GM18498 (cell line): ENCODE measurements around the gene DYNLT5.

ENCODE experiments used
- ATAC-seq: cut with Tn5 transposase; IDR thresholded peaks from one replicate; pipeline ENCODE4 v1.9.1; 2021; ENCODE audit warnings: mild to moderate bottlenecking, moderate library complexity; ENCODE audit not compliant: unreplicated experiment

The DYNLT5 gene

GRCh38 chr1:66747501-66747900 is 4.8 kb upstream of the DYNLT5 start:
- no peak for ATAC-seq

GRCh38 chr1:66750577-66750976 is 1.7 kb upstream of the DYNLT5 start:
- no peak for ATAC-seq

GRCh38 chr1:66751160-66751559 is 1.1 kb upstream of the DYNLT5 start:
- no peak for ATAC-seq

GRCh38 chr1:66752671-66753371 is 562 bp downstream of the DYNLT5 start:
- no peak for ATAC-seq

- ATAC-seq: peak; percentile 26
These were observed 5.5 kb downstream of the DYNLT5 start for GRCh38 chr1:66757722-66758240.

GRCh38 chr1:66758241-66758755 is 6.0 kb downstream of the DYNLT5 start:
- ATAC-seq: peak; percentile 100

- no peak for ATAC-seq
These were observed 8.2 kb downstream of the DYNLT5 start for GRCh38 chr1:66760506-66760905.

- ATAC-seq: no peak
These were observed 9.0 kb downstream of the DYNLT5 start for GRCh38 chr1:66761221-66761620.

- ATAC-seq: peak; percentile 69
These were observed 12.8 kb downstream of the DYNLT5 start for GRCh38 chr1:66764994-66765578.

GRCh38 chr1:66767626-66768025 is 15.4 kb downstream of the DYNLT5 start:
- ATAC-seq: no peak

- no peak for ATAC-seq
These were observed 16.7 kb downstream of the DYNLT5 start for GRCh38 chr1:66768965-66769364.

- ATAC-seq: no peak
These were observed 17.4 kb downstream of the DYNLT5 start for GRCh38 chr1:66769512-66770229.

GRCh38 chr1:66770240-66770639 is 18.0 kb downstream of the DYNLT5 start:
- no peak for ATAC-seq

- ATAC-seq: no peak
These were observed 18.4 kb downstream of the DYNLT5 start for GRCh38 chr1:66770694-66771093.

- ATAC-seq: no peak
These were observed 21.0 kb downstream of the DYNLT5 start for GRCh38 chr1:66773227-66773626.

- no peak for ATAC-seq
These were observed 22.2 kb downstream of the DYNLT5 start for GRCh38 chr1:66774438-66774837.

- ATAC-seq: no peak
These were observed 23.4 kb downstream of the DYNLT5 start for GRCh38 chr1:66775646-66776045.

- no peak for ATAC-seq
These were observed 25.6 kb downstream of the DYNLT5 start for GRCh38 chr1:66777831-66778230.

GRCh38 chr1:66778266-66778665 is 26.0 kb downstream of the DYNLT5 start:
- ATAC-seq: no peak

GRCh38 chr1:66778969-66779368 is 26.7 kb downstream of the DYNLT5 start:
- ATAC-seq: no peak

GRCh38 chr1:66779475-66780078 is 27.3 kb downstream of the DYNLT5 start:
- ATAC-seq: no peak
